Ureter (tissue), 1 donor: ENCODE measurements around the gene KSR2. TPM values are rescaled to one million over a fixed set of nuclear protein-coding genes. Genes with fewer than 3 reads are reported as not detected.

Source experiments
- DNase-seq: peaks from one replicate; pipeline ENCODE4 v3.0.0-alpha.2; 2020; ENCODE audit warnings: low spot score
- total RNA-seq: library from RNA; stranded (reverse); gene quantifications from one replicate; pipeline ENCODE4 v1.2.4, GENCODE V29; 2023
- donor health status: DM: yes; HTN: yes; CAD: no.

KSR2 gene
- total RNA-seq, 1 donor from 2014 or later, result 8.6 TPM

DNA sequence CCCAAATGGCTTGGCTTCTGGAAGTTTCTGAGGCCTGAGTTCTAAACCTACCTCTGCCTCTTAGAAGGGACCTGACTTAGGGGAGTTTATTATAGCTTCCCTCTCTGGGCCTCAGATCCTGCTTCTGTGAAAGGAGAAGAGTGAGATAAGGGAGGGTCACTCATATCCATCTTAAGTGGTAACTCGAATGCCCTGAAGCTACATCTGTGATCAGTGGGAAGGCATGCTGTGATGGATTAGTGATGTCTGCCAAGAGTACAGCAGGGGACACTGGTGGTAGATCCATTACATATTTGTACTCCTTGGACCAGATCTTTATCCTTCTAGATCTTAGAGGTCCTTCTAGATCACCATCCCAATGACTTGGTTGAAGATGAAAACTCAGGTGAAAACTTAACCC is 509.6 kb downstream of the KSR2 start:
- DNase-seq, result no peak

- no peak for DNase-seq
Observed at GRCh38 chr12:117457189-117457588, 511.6 kb downstream of the KSR2 start.

GRCh38 chr12:117456076-117456475 is 512.7 kb downstream of the KSR2 start:
- no peak for DNase-seq

DNA sequence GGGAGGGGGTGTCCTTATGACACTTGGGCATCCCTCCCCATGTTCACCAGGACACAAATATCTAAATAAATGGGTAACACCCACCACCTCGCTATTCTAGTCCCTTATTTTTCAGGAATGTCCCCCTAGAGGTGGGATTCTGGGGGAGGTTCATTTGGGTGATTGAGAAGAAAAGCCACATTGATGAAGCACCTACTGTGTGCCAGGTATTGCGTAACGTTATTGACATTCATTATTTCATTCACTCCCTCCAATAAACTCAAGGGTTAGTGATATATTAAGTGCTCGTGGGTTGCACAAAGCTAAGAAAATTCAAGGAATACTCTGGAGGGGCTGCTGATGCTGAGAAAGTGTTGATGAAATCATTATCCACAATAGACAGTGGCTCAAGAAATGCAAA is 514.8 kb downstream of the KSR2 start:
- DNase-seq, result no peak

DNA sequence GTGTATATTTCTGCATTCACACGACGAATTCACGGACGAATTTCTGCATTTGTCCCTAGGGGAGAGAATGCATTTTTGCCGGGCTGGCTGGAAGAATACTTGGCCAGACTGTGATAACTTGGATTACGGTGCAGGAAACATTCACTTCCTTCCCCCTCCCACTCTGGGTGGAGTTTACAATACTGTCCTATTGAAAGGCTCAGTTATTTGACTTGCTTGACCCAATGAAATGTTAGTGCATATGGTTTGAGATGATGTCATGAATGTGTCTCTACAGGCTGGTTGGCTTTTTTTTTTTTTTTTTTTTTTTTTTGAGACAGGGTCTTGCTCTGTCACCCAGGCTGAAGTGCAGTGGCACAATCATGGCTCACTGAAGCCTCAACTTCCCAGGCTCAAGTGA is 516.7 kb downstream of the KSR2 start:
- no peak for DNase-seq

- no peak for DNase-seq
Observed at GRCh38 chr12:117450209-117450608, 518.6 kb downstream of the KSR2 start.

DNA sequence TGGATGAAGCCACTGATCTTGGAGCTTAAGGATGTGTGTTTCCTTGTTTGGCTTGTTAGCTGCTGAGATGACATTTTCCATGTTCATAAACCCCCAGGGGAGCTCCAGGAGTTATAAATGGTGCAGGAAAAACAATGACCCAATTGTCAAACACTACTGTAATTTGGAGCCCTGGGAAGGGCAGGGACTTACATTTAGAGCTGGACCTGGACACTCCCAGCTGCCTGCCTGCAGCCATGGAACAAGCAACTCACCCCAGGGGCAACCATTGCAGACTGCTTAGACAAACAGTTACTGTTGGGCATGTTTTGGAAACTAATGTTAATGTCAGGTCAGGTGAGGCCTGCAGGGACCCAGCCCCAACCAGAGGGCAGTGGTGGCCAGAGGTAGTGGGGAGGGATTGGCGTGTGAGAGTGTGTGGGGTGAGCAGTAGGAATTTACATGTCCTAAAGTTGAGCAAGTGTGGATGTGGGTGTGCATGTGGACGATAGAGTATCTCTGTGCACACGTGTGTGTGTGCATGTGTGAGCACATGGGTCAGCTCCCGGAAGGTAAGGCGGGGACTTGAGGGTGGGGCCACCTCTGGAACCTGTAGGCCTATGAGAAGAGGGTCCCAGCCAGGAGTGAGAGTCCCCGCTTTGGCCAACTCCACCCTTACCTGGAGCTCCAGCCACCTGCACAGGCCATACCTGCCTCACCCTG is 521.0 kb downstream of the KSR2 start:
- DNase-seq, result no peak

DNA sequence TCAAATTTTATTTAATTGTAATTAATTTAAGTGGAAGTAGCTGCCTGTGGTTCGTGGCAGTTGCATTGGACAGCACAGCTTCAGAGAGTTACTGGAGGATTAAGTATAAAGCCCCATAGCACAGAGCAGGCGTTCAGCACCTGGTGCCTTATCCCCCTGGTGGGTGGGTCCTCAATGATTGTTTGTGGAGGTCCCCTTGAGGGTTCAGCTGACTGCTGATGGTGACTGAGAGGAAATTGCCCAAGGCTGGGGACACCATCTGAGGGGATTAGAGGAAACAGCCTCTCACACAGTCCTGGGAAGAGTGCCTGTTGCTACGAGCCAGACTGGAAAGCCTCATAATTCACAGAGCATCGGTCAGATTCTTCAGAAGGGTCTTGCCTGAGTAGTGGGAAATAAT is 524.0 kb downstream of the KSR2 start:
- DNase-seq, result no peak

DNA sequence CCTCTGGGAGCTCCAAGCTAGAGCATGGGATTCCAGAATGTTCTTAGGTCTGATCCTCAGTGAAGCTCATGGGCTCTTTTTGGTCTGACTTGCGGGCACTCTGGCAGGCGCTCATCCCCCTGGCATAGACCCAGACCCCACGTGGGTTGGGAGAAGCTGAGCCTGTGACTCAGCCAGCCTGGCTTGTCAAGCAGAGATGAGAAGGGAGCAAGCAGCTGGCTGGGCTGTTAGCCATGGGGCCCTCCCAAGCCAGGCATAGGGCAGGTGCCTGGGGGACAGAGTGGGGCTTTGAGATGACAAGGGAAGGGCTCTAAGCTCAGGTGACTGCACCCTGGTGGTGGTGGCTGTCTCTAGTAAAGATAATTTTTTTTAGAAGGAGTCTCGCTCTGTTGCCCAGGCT is 527.0 kb downstream of the KSR2 start:
- peak; percentile 48 for DNase-seq

GRCh38 chr12:117440384-117440783 is 528.4 kb downstream of the KSR2 start:
- DNase-seq, result no peak

- no peak for DNase-seq
Observed at GRCh38 chr12:117439531-117440001, 529.2 kb downstream of the KSR2 start.

GRCh38 chr12:117438809-117439208 is 530.0 kb downstream of the KSR2 start:
- DNase-seq, result no peak

DNA sequence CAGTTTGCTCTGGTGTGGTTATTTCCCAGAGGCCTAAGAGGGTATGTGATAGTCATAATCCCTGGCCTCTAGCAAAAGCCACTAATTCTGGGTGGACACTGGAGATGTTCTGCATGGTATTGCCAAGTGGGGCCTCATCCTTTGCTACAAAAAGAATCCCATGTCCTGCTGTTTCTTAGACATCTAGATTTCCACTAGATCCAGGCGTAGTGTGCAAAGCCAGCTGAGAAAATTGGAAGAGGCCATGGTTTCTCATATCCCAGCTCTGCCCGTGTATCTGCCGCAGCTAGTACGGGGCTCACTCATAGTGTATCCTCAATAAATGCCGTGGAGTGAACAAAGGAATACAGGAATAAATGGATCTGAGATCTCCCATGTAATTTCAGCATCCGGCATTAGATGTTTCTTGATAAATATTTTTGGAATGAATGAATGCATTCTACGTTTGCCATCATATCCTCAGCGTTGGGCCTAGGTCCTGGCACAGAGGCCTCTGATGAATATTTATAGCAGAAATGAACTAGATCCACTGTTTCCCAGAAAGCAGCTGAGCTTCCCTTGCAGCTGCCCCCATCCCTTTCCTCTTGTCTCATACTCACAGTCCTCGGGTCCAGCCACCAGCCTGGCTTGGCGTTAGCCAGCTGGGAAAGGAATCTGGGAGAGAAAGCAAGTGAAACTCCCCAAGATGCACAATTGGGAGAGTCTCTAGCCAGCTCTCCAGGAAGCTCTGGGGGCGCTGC is 531.1 kb downstream of the KSR2 start:
- no peak for DNase-seq

- no peak for DNase-seq
Observed at GRCh38 chr12:117433878-117434277, 534.9 kb downstream of the KSR2 start.

DNA sequence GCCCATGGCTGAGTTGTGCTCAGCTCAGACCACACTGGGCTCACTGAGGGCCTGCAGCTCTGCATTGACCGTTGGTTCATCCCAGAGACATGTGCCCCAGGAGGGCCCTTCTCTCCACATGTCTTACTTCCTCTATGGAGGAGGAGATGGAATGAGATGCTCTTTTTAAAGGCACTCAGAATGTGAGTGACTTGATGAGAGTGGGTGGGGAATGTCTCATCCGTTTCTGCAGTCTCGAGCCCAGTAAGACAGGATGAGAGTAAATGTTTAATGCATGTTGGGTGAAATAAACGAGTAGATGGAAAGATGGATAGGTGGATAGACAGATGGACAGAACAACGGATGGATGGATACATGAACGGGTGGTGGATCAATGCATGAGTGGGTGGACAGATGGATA is 538.5 kb downstream of the KSR2 start:
- no peak for DNase-seq

GRCh38 chr12:117427211-117427610 is 541.6 kb downstream of the KSR2 start:
- no peak for DNase-seq

- DNase-seq, result no peak
Observed at GRCh38 chr12:117421987-117422386, 546.8 kb downstream of the KSR2 start.

DNA sequence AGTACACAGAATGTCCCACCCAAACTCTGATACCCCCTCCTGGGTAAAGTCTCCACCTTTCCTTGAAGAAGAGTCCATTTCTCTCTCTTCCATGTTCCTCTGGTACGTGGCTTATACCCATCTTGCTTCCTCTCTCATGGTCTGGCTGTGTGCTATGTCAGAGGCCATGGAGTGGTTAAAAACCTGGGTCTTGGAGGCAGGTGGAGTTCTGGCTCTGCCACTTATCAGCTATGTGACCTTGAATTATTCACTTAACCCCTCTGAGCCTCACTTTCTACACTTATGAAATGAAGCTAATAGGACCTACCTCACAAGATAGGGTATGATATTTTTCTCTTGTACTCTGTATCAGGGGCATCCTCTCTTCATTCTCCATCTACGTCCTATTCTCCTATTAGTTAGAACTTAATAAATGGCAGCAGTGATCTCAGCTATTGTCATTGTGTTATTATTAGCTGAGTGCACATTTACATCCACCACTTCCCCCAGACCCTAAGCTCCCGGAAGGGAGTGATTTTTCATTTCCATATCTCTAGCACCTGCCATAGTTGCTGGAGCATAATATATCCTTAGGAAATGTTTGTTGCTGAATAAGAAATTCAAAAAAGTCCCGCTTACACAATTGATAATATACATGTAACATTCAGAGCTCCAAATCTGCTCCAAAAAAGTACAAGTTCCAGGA is 547.6 kb downstream of the KSR2 start:
- DNase-seq, result no peak

DNA sequence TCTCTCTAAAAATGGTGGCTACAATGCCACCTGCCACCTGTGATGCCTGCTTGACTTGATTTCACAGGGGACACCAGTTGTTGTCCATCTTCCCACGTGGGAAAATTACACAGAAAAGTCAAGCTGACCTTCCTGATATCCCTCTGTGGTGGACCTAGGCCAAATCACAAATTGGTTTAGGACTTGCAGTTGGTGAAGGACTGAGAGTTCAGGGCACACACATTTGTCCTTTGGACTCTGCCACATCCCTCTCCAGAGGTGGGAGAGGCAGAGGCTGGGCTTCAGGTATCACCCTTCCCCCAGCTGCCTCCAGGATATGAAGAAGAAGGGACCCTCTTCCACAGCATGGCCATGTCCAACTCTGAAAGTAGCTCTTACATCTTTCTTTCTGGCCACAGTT is 551.8 kb downstream of the KSR2 start:
- DNase-seq, result no peak

DNA sequence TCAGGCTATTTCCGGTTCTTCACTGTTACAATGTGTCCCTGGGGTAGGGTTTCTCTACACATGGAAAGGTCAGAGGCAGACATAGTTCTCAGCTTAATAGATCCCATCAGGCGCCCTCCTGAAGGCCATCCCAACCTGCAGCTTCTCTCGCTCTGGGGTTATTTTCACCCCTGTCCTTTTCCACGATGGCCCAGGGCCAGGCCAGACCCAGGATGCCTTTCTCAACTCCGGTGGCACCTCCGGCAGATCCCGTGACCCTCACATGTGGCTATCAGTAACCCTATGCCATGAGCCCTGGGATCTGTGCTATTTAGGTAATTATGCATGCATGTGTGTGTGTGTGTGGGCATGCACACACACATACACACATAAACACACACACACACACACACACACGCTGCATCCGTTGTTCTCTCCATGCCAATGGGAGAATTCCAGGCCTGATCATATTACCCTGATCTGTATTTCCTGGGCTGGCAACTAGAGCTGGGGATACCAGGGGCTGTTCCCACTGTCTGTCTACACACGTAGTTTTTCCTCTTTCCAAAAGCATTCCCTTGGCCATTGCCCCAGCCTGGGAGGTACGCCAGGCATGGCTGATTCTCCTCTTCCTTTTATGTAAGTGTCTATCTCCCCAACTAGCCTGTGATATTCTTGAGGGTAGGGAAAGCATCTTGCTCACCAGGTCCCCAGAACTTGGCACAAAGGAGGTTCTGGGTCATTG is 556.2 kb downstream of the KSR2 start:
- DNase-seq, result no peak

GRCh38 chr12:117409286-117409685 is 559.5 kb downstream of the KSR2 start:
- DNase-seq, result no peak

- DNase-seq, result peak; percentile 49
Observed at GRCh38 chr12:117408161-117408791, 560.5 kb downstream of the KSR2 start.
